SK-N-SH (cell line): ENCODE results near the gene CTSE. TPM values are rescaled to one million over a fixed set of nuclear protein-coding genes. Genes with fewer than 3 reads are reported as not detected.

Experiments used
- CTCF ChIA-PET: fragments of 300-600, 350-600 bp; formaldehyde crosslinking; extraction: SDS; loops from one replicate; lab custom pipeline; 2021; lab: Yijun Ruan, JAX
- POLR2A ChIA-PET: fragments of 350-600 bp; sonication (Branson Sonifier 250); formaldehyde crosslinking; extraction: SDS; loops from one replicate; lab custom pipeline; 2020; ENCODE audit warnings: antibody characterized with exemption, inconsistent platforms; lab: Yijun Ruan, JAX
- DNase-seq: peaks from one replicate; pipeline ENCODE4 v3.0.0; 2012
- H2AFZ ChIP-seq: fragments of 200-600 bp; sonication (generic); 2 replicates; pipeline ENCODE4 v1.8.1; 2016; ENCODE audit warnings: antibody characterized with exemption, mild to moderate bottlenecking, low read depth
- H3F3A ChIP-seq: fragments of 200-600 bp; sonication (generic); replicated peaks from 2 replicates; pipeline ENCODE3; 2016; ENCODE audit warnings: antibody characterized with exemption, mild to moderate bottlenecking; ENCODE audit not compliant: insufficient read depth
- H3K27ac ChIP-seq, 2 experiments: fragments of 200-500 bp in 1 of 2; fragments of 200-600 bp in 1 of 2; sonication (Bioruptor generic) in 1 of 2; sonication (generic), shearing (Covaris generic) in 1 of 2; 2 replicates each; pipeline versions ENCODE4 v1.5.1 to v1.6.1; 2014 to 2016; ENCODE audit warnings: low read depth in 2 of 2, inconsistent platforms in 1 of 2, low read length in 1 of 2, mild to moderate bottlenecking in 1 of 2, mixed read lengths in 1 of 2
- H3K27me3 ChIP-seq: fragments of 200-600 bp; sonication (generic), shearing (Covaris generic); 2 replicates; pipeline ENCODE4 v1.6.1; 2016; ENCODE audit warnings: mixed run types; ENCODE audit not compliant: insufficient read depth
- H3K36me3 ChIP-seq, 2 experiments: fragments of 200-500 bp in 1 of 2; fragments of 200-600 bp in 1 of 2; sonication (Bioruptor generic) in 1 of 2; sonication (generic) in 1 of 2; replicated peaks in 1 of 2; 2 replicates each; pipeline versions ENCODE3 to v1.5.1; 2014 to 2016; ENCODE audit warnings: low read length in 1 of 2, mild to moderate bottlenecking in 1 of 2; ENCODE audit not compliant: insufficient read depth in 2 of 2, control insufficient read depth in 1 of 2
- H3K4me1 ChIP-seq, 2 experiments: fragments of 200-500 bp in 1 of 2; fragments of 200-600 bp in 1 of 2; sonication (Bioruptor generic) in 1 of 2; sonication (generic), shearing (Covaris generic) in 1 of 2; 2 replicates each; pipeline versions ENCODE4 v1.5.1 to v1.6.1; 2014 to 2016; ENCODE audit warnings: low read depth in 1 of 2, low read length in 1 of 2, mixed run types in 1 of 2; ENCODE audit not compliant: insufficient read depth in 2 of 2, control insufficient read depth in 1 of 2
- H3K4me2 ChIP-seq: fragments of 200-600 bp; sonication (generic), shearing (Covaris generic); 2 replicates; pipeline ENCODE4 v1.6.1; 2017; ENCODE audit warnings: mixed run types
- H3K4me3 ChIP-seq, 2 experiments: fragments of 200-500 bp in 1 of 2; fragments of 200-600 bp in 1 of 2; sonication (Bioruptor generic) in 1 of 2; sonication (generic), shearing (Covaris generic) in 1 of 2; 2 replicates each; pipeline versions ENCODE4 v1.5.1 to v1.8.1; 2014 to 2016; ENCODE audit warnings: low read depth in 2 of 2, inconsistent platforms in 1 of 2, low read length in 1 of 2, mild to moderate bottlenecking in 1 of 2, mixed read lengths in 1 of 2, moderate library complexity in 1 of 2
- H3K79me2 ChIP-seq: fragments of 200-600 bp; sonication (generic); 2 replicates; pipeline ENCODE4 v1.8.1; 2017; ENCODE audit warnings: mild to moderate bottlenecking; ENCODE audit not compliant: insufficient read depth
- H3K9ac ChIP-seq: fragments of 200-600 bp; sonication (generic); 2 replicates; pipeline ENCODE4 v1.6.1; 2017; ENCODE audit warnings: mixed run types
- H3K9me2 ChIP-seq: fragments of 200-600 bp; sonication (generic); 2 replicates; pipeline ENCODE4 v1.6.1; 2017; ENCODE audit warnings: mixed run types
- H3K9me3 ChIP-seq: fragments of 200-600 bp; sonication (generic); 2 replicates; pipeline ENCODE4 v1.6.1; 2017; ENCODE audit warnings: mixed run types, mild to moderate bottlenecking, moderate library complexity
- H4K20me1 ChIP-seq: fragments of 200-600 bp; sonication (generic); 2 replicates; pipeline ENCODE4 v1.6.1; 2017; ENCODE audit warnings: mild to moderate bottlenecking, mixed run types; ENCODE audit not compliant: insufficient read depth
- FOXJ3 ChIP-seq: sonication (generic); formaldehyde crosslinking; IDR thresholded peaks from 2 replicates; pipeline ENCODE4 v1.5.1; 2020; ENCODE audit warnings: mild to moderate bottlenecking, missing genetic modification reagents
- FOXM1 ChIP-seq: IDR thresholded peaks from 2 replicates; pipeline ENCODE4 v1.4.0; 2012; ENCODE audit warnings: low read depth, mild to moderate bottlenecking
- GATA2 ChIP-seq: sonication (generic); formaldehyde crosslinking; IDR thresholded peaks from 2 replicates; pipeline ENCODE4 v1.5.0; 2020; ENCODE audit warnings: mild to moderate bottlenecking, missing genetic modification reagents
- MEF2A ChIP-seq: IDR thresholded peaks from 2 replicates; pipeline ENCODE4 v1.4.0; 2012; ENCODE audit warnings: low read depth, borderline replicate concordance
- MXI1 ChIP-seq: IDR thresholded peaks from 2 replicates; pipeline ENCODE4 v1.6.1; 2012; ENCODE audit warnings: mild to moderate bottlenecking, low read depth, low read length, improper control_type of control experiment
- NFIC ChIP-seq: IDR thresholded peaks from 2 replicates; pipeline ENCODE4 v1.4.0; 2012; ENCODE audit warnings: borderline replicate concordance
- RAD21 ChIP-seq: IDR thresholded peaks from 2 replicates; pipeline ENCODE4 v1.6.1; 2012; ENCODE audit warnings: mild to moderate bottlenecking, low read length
- RXRA ChIP-seq: IDR thresholded peaks from 2 replicates; pipeline ENCODE4 v1.4.0; 2012; ENCODE audit warnings: low read depth, mild to moderate bottlenecking, borderline replicate concordance
- WGBS: methylation state at CpG from one replicate; pipeline ENCODE4 v1.1.6; 2017; ENCODE audit warnings: low lambda C conversion rate; 5-methylcytosine and 5-hydroxymethylcytosine counted together
- polyA plus RNA-seq, 3 experiments: library from polyadenylated mRNA; depleted of rRNA; stranded (reverse); fragments of >200 nt; gene quantifications; 2 replicates each; pipeline ENCODE4 v1.2.3, GENCODE V29; 2012
- TF ChIP-seq, protein P1 (sequence below): IDR thresholded peaks from 2 replicates; pipeline ENCODE4 v1.4.0; 2012; ENCODE audit warnings: low read depth, borderline replicate concordance
- TF ChIP-seq, protein P2 (sequence below): IDR thresholded peaks from 2 replicates; pipeline ENCODE4 v1.4.0; 2012; ENCODE audit warnings: low read depth
- TF ChIP-seq, protein P3 (sequence below): fragments of 150-350 bp; IDR thresholded peaks from 2 replicates; pipeline ENCODE4 v1.6.1; 2017; ENCODE audit warnings: antibody characterized with exemption, low read length, low read depth, borderline replicate concordance
- TF ChIP-seq, protein P4 (sequence below): IDR thresholded peaks from 2 replicates; pipeline ENCODE4 v1.6.1; 2012; ENCODE audit warnings: mild to moderate bottlenecking, low read depth, low read length, moderate library complexity

Gene CTSE
- polyA plus RNA-seq, 1 of the 3 experiments (the other 2 are of a cell fraction): not detected

DNA sequence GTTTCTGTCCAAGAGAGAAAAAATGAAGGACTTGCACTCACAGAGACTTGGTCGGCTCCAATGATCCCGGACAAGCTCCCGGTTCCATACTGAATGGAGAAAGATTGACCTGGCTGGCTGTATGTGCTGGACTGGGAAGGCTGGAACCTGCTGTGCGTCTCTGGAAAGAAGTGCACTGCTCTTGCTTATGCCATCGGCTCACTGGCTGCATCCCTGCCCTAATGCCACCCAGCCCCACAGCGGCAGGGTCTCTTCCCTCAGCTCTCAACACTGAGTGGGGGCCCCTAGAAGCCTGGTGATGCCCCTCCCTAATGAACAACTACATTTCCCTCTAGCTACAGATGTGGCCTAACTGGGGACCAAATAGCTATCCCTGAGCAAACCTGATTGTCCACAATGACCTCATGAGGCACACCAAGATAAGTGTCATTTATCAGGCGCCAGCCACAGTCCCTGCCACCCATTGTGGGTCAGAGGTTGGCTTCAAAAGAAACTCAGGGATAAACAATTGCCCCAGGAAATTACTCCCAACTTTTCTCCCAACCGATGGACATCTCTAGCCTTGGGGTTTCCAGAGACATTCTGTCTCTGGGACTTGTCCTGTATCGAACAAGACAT is 2.6 kb downstream of the CTSE start:
- H3K9me2 ChIP-seq: no peaks in the 10 kb centered on the region
- DNase-seq: no peak
- H3K4me3 ChIP-seq: no peak overlapping the region
- POLR2A ChIA-PET: no interaction called here
- no peaks in the 10 kb centered on the region for H3K79me2 ChIP-seq
- no peak overlapping the region for H3K9ac ChIP-seq
- H3F3A ChIP-seq: no peaks in the 10 kb centered on the region
- no peak overlapping the region for H3K4me2 ChIP-seq
- TF ChIP-seq, protein P1, sequence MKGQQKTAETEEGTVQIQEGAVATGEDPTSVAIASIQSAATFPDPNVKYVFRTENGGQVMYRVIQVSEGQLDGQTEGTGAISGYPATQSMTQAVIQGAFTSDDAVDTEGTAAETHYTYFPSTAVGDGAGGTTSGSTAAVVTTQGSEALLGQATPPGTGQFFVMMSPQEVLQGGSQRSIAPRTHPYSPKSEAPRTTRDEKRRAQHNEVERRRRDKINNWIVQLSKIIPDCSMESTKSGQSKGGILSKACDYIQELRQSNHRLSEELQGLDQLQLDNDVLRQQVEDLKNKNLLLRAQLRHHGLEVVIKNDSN: no peak
- TF ChIP-seq, protein P2, sequence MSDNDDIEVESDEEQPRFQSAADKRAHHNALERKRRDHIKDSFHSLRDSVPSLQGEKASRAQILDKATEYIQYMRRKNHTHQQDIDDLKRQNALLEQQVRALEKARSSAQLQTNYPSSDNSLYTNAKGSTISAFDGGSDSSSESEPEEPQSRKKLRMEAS: no peak
- TF ChIP-seq, protein P3, sequence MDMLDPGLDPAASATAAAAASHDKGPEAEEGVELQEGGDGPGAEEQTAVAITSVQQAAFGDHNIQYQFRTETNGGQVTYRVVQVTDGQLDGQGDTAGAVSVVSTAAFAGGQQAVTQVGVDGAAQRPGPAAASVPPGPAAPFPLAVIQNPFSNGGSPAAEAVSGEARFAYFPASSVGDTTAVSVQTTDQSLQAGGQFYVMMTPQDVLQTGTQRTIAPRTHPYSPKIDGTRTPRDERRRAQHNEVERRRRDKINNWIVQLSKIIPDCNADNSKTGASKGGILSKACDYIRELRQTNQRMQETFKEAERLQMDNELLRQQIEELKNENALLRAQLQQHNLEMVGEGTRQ: no peak
- TF ChIP-seq GATA2 (no peak), RXRA (no peak), RAD21 (no peak), NFIC (no peak), FOXJ3 (CRISPR knock-in tag) (no peak), MXI1 (no peak), FOXM1 (no peak), MEF2A (no peak)
- TF ChIP-seq, protein P4, sequence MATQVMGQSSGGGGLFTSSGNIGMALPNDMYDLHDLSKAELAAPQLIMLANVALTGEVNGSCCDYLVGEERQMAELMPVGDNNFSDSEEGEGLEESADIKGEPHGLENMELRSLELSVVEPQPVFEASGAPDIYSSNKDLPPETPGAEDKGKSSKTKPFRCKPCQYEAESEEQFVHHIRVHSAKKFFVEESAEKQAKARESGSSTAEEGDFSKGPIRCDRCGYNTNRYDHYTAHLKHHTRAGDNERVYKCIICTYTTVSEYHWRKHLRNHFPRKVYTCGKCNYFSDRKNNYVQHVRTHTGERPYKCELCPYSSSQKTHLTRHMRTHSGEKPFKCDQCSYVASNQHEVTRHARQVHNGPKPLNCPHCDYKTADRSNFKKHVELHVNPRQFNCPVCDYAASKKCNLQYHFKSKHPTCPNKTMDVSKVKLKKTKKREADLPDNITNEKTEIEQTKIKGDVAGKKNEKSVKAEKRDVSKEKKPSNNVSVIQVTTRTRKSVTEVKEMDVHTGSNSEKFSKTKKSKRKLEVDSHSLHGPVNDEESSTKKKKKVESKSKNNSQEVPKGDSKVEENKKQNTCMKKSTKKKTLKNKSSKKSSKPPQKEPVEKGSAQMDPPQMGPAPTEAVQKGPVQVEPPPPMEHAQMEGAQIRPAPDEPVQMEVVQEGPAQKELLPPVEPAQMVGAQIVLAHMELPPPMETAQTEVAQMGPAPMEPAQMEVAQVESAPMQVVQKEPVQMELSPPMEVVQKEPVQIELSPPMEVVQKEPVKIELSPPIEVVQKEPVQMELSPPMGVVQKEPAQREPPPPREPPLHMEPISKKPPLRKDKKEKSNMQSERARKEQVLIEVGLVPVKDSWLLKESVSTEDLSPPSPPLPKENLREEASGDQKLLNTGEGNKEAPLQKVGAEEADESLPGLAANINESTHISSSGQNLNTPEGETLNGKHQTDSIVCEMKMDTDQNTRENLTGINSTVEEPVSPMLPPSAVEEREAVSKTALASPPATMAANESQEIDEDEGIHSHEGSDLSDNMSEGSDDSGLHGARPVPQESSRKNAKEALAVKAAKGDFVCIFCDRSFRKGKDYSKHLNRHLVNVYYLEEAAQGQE: no peak
- no peaks in the 10 kb centered on the region for H3K36me3 ChIP-seq
- no peak overlapping the region for H2AFZ ChIP-seq
- 87% methylated on average over 9 of the region's 9 CpGs for WGBS
- CTCF ChIA-PET: interaction anchor here (0.8 to 2.8 kb wide), 4 partner anchors 9 to 87 kb away, joined by 3 to 15 read pairs (median 6); no protein-coding TSS in a partner anchor
- peaks cover 3 to 11% of the 10 kb centered on the region in 2 experiments; a peak in 2 of 4 replicates for H3K4me1 ChIP-seq
- no peaks in the 10 kb centered on the region; the same call in 1 of the 2 replicates for H3K27me3 ChIP-seq
- H4K20me1 ChIP-seq: no peaks in the 10 kb centered on the region
- H3K9me3 ChIP-seq: no peaks in the 10 kb centered on the region
- H3K27ac ChIP-seq: no peak overlapping the region
